HepG2 (cell line): Measurements from ENCODE around the gene GEMIN2. TPM values are rescaled to one million over a fixed set of nuclear protein-coding genes. Genes with fewer than 3 reads are reported as not detected.
A peak's percentile ranks its signal among the peaks of the same experiment; 100 is the strongest.

Source experiments
- ASH2L ChIP-seq: fragments of 300-600, 200-600 bp; sonication (generic); IDR thresholded peaks from 2 replicates; pipeline ENCODE4 v1.7.0; 2017; ENCODE audit warnings: low read depth, mild to moderate bottlenecking, moderate library complexity, mixed read lengths, low read length; ENCODE audit not compliant: insufficient read length
- ATAD3A ChIP-seq: sonication (generic); formaldehyde crosslinking; IDR thresholded peaks from 2 replicates; pipeline ENCODE4 v1.4.0; 2020; ENCODE audit warnings: missing genetic modification reagents
- ATF6 ChIP-seq: sonication (generic); formaldehyde crosslinking; conservative IDR thresholded peaks from 2 replicates; pipeline ENCODE4 v1.4.0; 2020; ENCODE audit warnings: missing genetic modification reagents
- HNRNPH1 ChIP-seq: fragments of 200-400 bp; formaldehyde crosslinking; optimal IDR thresholded peaks from 2 replicates; pipeline ENCODE3; 2017; ENCODE audit warnings: mild to moderate bottlenecking, low read depth, low read length
- MXD1 ChIP-seq: sonication (generic); formaldehyde crosslinking; IDR thresholded peaks from 2 replicates; pipeline ENCODE4 v1.4.0; 2020; ENCODE audit warnings: mild to moderate bottlenecking, missing genetic modification reagents
- PCBP1 ChIP-seq: fragments of 200-400 bp; formaldehyde crosslinking; IDR thresholded peaks from 2 replicates; pipeline ENCODE4 v1.6.1; 2017; ENCODE audit warnings: mild to moderate bottlenecking, low read depth, low read length, borderline replicate concordance
- PITX1 ChIP-seq: sonication (generic); formaldehyde crosslinking; IDR thresholded peaks from 2 replicates; pipeline ENCODE4 v1.5.1; 2020; ENCODE audit warnings: mild to moderate bottlenecking, missing genetic modification reagents
- RARA ChIP-seq: IDR thresholded peaks from 2 replicates; pipeline ENCODE4 v1.6.1; 2016; ENCODE audit warnings: missing genetic modification reagents, missing compliant biosample characterization
- RERE ChIP-seq: IDR thresholded peaks from 2 replicates; pipeline ENCODE4 v1.6.1; 2016; ENCODE audit warnings: low read depth, missing genetic modification reagents, missing compliant biosample characterization
- SRSF9 ChIP-seq: fragments of 200-400 bp; formaldehyde crosslinking; IDR thresholded peaks from 2 replicates; pipeline ENCODE4 v1.6.1; 2018; ENCODE audit warnings: borderline replicate concordance, mild to moderate bottlenecking, low read depth, low read length; ENCODE audit not compliant: insufficient read depth, poor library complexity, severe bottlenecking
- TAF1 ChIP-seq: sonication (generic); formaldehyde crosslinking; IDR thresholded peaks from 2 replicates; pipeline ENCODE4 v1.4.0; 2020; ENCODE audit warnings: missing genetic modification reagents
- THAP11 ChIP-seq: IDR thresholded peaks from 2 replicates; pipeline ENCODE4 v1.6.1; 2016; ENCODE audit warnings: missing biosample characterization, missing genetic modification reagents
- ZBTB49 ChIP-seq: sonication (generic); formaldehyde crosslinking; IDR thresholded peaks from 2 replicates; pipeline ENCODE4 v1.4.0; 2020; ENCODE audit warnings: missing genetic modification reagents, borderline replicate concordance
- ZNF256 ChIP-seq: sonication (generic); formaldehyde crosslinking; conservative IDR thresholded peaks from 2 replicates; pipeline ENCODE4 v1.4.0; 2020; ENCODE audit warnings: missing genetic modification reagents
- ZNF629 ChIP-seq: sonication (generic); formaldehyde crosslinking; conservative IDR thresholded peaks from 2 replicates; pipeline ENCODE4 v1.5.0; 2020; ENCODE audit warnings: missing genetic modification reagents
- polyA plus RNA-seq, 8 experiments: library from polyadenylated mRNA; depleted of rRNA in 3 of 8; stranded (reverse) in 7 of 8; unstranded in 1 of 8; fragments of >200 nt; fragmentation: Illumina TruSeq in 4 of 8; extraction: Trizol in 4 of 8; gene quantifications; 2 replicates each; pipeline versions ENCODE4 v1.2.1 to v1.2.3, GENCODE V29; 2011 to 2016; ENCODE audit warnings: low read depth in 4 of 8, missing spikeins in 1 of 8, mixed read lengths in 1 of 8; ENCODE audit not compliant: insufficient read depth in 1 of 8
- total RNA-seq, 5 experiments: library from RNA; depleted of rRNA; stranded (reverse); fragments of >200 nt; fragmentation: Illumina TruSeq; extraction: Trizol; gene quantifications; 2 replicates each; pipeline ENCODE4 v1.2.3, GENCODE V29; 2016; ENCODE audit warnings: low read depth in 1 of 5

The GEMIN2 gene
- total and polyA plus RNA-seq, 2 of the 13 experiments (the other 11 are each of a cell fraction or from before 2014, with no cell fraction given): 54.8 to 110 TPM

GRCh38 chr14:39145266-39145966, 31.3 kb downstream of the GEMIN2 start (continued):
- TF ChIP-seq PCBP1: no peak
- peak; percentile 27; the same call in 1 of the 2 replicates for TF ChIP-seq MXD1 (CRISPR knock-in tag)
- TF ChIP-seq PITX1: peak; percentile 81
- no peak for TF ChIP-seq SRSF9
- no peak for TF ChIP-seq TAF1 (CRISPR knock-in tag)
- TF ChIP-seq ATF6 (CRISPR knock-in tag): no peak; the same call in 1 of the 2 replicates
- no peak for TF ChIP-seq ATAD3A (CRISPR knock-in tag)
- TF ChIP-seq RARA: peak; percentile 94
- TF ChIP-seq THAP11 (CRISPR knock-in tag): no peak; the same call in 1 of the 2 replicates
- no peak for TF ChIP-seq ZBTB49 (CRISPR knock-in tag)
- TF ChIP-seq ZNF256 (CRISPR knock-in tag): no peak
- peak; percentile 56 for TF ChIP-seq ASH2L
- no peak for TF ChIP-seq RERE
- TF ChIP-seq ZNF629 (CRISPR knock-in tag): no peak
- TF ChIP-seq HNRNPH1: no peak
